Dedifferentiated amniotic fluid mesenchymal stem cell (primary cell): ENCODE measurements around the gene TMBIM6.
A peak's percentile ranks its signal among the peaks of the same experiment; 100 is the strongest.
"Not testable (repeated sequence)": the region's sequence is repeated elsewhere in the genome, so short reads cannot be mapped to it uniquely, and the experiment has no call there.

ENCODE experiments used
- DNase-seq: peaks from one replicate; pipeline ENCODE4 v3.0.0-alpha.2; 2016; ENCODE audit errors: extremely low spot score

TMBIM6 gene

DNA sequence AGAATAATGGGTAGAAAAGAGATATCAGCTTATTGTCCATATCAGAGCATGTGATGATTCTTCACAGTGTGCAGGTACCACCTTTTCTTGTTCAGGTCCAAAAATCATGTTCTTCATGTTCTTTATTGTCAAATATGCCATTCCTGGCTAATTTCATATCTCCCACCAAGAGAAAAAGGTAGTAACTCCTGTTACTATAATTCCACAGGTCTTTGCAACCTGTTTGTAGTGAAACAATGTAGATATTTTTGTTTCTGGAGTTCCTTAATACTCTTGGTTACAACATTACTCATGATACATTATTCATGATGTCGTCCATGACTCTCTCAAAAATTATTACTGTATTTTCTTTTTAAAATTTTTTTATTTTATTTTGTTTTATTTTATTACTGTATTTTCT lies 11.3 kb upstream of the TMBIM6 start:
- no peak for DNase-seq

DNA sequence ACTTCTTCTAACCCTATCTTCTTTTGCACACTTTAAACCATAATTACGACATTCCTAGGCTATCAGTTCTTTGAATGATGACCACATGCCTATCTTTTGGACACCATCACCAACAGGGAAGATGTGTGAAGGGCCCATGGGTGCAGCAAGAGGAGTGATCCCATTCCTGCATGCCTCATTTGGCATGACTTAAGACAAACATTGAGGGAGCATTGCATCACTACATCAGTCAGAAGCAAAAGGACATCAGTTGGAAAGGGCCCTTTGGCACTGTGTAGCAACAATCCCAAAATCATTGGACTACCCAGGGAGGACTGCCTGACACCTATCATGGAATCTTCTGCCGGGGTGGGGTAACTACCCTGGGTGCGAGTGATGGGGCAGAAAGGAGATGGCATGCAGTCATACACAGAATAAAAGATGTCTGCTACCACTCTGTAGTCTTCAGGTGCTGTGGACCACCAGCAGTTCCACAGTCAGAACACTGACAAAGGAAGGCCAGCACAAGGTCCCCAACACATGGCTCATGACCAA lies 10.7 kb upstream of the TMBIM6 start:
- no peak for DNase-seq

GRCh38 chr12:49733219-49734017 lies 7.9 kb upstream of the TMBIM6 start:
- DNase-seq, result no peak

- not testable (repeated sequence) for DNase-seq
Measured at GRCh38 chr12:49734900-49735299, 6.5 kb upstream of the TMBIM6 start.

DNA sequence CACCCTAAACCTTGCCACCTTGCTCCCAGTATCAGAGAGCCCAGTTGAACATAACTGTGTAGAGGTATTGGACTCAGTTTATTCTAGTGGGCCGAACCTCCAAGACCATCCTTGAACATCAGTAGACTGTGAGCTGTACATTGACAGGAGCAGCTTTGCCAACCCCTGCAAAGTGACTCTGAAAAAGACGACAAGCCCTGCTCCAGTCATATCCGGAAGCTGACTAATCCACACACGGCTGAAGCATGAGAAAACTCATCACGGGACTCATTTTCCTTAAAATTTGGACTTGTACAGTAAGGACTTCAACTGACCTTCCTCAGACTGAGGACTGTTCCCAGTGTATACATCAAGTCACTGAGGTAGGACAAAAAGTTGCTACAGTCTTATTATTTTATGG lies 2.6 kb upstream of the TMBIM6 start:
- DNase-seq, result not testable (repeated sequence)

- not testable (repeated sequence) for DNase-seq
Measured at GRCh38 chr12:49740277-49740676, 1.1 kb upstream of the TMBIM6 start.

GRCh38 chr12:49741882-49742620 lies 694 bp downstream of the TMBIM6 start:
- peak; percentile 72 for DNase-seq

DNA sequence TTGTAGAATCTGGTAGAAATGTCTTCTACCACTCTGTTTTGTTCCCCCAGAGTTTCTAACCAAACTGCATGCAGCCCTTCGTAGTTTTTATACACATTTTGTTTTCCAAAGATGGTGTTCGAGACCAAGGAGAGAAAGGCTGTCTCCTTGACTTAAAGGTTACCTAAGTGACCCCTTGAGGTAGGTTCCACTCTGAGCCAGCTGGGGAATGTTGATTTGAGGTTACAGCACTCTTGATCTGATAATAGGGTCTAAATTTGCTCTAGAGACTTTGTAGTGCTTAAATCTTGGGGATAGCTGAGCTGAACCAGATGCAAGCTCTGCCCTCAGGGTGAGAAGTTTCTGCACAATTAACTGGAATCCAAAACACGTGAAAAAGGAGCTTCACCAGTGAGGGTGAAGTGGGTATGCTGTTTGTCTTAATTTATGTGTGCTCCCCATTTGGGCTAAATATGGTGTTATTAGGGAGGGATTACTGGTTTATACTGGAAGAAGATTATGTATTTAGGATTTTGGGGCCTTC lies 3.1 kb downstream of the TMBIM6 start:
- DNase-seq, result no peak

DNA sequence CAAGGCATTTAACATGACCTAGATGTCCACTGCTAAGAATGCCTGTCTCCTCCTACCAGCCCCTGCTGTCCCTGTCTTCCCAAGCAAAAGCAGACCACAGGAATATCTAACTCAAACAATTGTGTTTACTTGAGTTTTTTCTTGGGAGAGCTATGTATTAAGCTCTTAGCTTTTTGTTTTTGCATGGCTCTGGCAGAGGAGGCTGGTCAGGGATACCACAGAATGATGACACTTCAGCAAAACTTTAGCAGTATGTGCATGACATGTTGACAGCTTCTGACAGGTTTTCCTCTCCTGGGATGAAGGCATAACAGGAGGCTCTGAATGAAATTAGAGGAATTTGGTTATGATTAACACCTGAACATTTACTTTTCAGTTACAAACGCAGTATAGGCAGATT lies 6.9 kb downstream of the TMBIM6 start:
- no peak for DNase-seq

- no peak for DNase-seq
Measured at GRCh38 chr12:49748800-49749199, 7.4 kb downstream of the TMBIM6 start.

DNA sequence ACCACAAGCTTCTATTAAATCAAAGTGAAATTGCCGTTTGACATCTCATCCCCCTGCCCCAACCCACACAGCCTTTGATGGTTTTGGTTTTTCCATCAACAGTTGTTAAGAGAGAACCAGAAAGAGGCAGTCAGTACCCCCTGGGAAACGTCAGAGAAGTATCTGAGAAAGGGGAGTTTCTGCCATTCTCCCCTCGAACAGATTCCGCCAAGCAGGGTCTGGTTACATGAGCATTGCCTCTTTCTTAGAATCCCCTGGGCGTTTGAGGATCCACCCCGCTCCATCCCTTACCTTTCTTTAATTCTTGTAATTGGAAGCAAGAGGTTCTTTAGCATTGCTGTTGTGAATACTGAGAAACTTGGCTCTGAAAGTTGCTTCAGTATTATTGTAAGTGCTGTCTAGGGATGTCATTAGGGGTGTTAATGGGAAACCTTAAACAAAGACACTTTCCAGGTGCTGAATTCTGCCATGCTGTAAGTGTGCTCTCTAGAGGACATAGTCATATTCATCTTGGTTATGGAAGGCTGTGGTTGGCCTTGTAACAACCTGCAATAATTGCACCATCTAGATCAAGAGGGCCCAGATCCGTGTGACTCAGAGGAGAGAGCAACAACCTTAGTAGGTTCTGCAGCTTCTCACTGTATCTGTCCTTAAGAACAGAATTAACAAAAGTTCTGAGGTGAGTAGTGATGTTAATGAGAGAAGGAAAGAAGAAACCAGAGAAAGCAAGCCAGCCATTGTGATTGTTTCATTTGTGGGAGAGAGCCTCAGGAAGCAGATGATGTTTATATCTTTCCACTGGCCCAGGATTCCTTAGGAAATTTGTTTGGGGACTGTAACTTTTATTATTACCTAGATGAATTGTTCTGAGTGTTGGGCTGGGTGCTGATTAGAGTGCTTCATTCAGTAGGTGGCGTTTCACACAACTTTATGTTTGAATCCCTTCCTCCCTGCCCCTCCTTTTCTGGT lies 9.0 kb downstream of the TMBIM6 start:
- peak; percentile 47 for DNase-seq

DNA sequence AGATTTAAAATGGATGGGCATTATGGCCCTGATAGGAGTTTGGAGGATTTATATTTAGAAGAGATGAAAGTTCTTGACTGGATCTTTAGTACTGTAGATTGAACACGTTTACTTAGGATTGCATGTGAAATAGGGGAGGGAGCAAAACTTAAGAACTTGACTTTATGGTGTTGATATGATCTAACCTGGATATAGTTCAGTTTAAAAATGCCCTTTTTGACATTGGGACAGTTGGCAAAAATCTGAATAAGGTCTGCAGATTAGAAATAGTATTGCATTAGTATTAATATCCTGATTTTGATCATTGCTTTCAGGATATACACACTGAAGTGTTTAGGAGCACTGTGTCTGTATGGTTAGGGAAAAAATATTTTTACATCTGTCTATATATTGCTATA lies 9.6 kb downstream of the TMBIM6 start:
- DNase-seq, result no peak

- DNase-seq, result no peak
Measured at GRCh38 chr12:49761677-49762467, 20.5 kb downstream of the TMBIM6 start.

GRCh38 chr12:49762468-49762847 lies 21.1 kb downstream of the TMBIM6 start:
- DNase-seq, result no peak

DNA sequence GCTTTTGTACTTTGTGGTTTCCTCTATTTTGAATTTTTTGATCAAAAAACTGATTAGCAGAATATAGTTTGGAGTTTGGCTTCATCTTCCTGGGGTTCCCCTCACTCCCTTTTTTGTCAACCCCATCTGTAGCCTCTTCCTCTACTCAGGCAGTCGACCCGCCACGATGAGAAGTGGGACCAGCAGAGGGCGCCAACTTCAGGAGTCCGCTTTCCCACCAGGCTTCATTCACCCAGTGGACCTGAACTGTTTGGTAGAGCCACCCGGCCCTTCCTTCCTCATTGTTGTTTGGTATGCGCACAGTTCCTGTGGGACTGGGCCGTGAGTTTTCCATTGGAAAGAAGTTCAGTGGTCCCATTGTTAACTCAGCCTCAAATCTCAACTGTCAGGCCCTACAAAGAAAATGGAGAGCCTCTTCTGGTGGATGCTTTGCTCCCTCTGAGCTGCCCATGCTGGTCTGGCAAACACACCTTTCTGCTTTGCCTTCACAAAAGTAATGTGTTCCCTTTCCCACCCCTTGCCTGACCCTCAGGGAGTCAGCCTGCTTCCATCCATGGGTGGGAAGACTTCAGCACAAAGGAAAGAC lies 21.7 kb downstream of the TMBIM6 start:
- peak; percentile 33 for DNase-seq

- no peak for DNase-seq
Measured at GRCh38 chr12:49764126-49764525, 22.8 kb downstream of the TMBIM6 start.

DNA sequence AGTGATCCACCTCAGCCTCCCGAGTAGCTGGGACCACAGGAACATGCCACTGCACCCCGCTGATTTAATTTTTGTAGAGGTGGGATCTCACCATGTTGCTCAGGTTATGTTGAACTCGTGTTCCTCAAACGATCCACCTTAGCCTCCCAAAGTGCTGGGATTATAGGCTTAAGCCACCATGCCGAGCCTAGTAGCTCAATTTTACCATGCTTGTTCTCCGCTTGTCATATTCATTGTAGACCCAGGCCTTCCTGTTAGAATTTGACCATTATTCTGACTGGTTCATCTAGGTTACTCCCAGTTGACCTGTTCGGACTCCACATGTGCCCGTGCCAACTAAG lies 24.7 kb downstream of the TMBIM6 start:
- no peak for DNase-seq

- no peak for DNase-seq
Measured at GRCh38 chr12:49767333-49767732, 26.0 kb downstream of the TMBIM6 start.

- not testable (repeated sequence) for DNase-seq
Measured at GRCh38 chr12:49773102-49773501, 31.7 kb downstream of the TMBIM6 start.

GRCh38 chr12:49776413-49776812 lies 35.1 kb downstream of the TMBIM6 start:
- peak; percentile 89 for DNase-seq
